Activated T-cell treated with anti-CD3 and anti-CD28 coated beads for 1 hour (primary cell): ENCODE data around the gene AP2A2.
"Not testable (repeated sequence)": the region's sequence is repeated elsewhere in the genome, so short reads cannot be mapped to it uniquely, and the experiment has no call there.

Experiments
- DNase-seq: peaks from one replicate; pipeline ENCODE4 v3.0.0-alpha.2; 2020; ENCODE audit warnings: low read depth

Gene AP2A2

GRCh38 chr11:954392-955153 is 28.9 kb downstream of the AP2A2 start:
- no peak for DNase-seq

GRCh38 chr11:955154-956063 is 29.7 kb downstream of the AP2A2 start:
- no peak for DNase-seq

DNA sequence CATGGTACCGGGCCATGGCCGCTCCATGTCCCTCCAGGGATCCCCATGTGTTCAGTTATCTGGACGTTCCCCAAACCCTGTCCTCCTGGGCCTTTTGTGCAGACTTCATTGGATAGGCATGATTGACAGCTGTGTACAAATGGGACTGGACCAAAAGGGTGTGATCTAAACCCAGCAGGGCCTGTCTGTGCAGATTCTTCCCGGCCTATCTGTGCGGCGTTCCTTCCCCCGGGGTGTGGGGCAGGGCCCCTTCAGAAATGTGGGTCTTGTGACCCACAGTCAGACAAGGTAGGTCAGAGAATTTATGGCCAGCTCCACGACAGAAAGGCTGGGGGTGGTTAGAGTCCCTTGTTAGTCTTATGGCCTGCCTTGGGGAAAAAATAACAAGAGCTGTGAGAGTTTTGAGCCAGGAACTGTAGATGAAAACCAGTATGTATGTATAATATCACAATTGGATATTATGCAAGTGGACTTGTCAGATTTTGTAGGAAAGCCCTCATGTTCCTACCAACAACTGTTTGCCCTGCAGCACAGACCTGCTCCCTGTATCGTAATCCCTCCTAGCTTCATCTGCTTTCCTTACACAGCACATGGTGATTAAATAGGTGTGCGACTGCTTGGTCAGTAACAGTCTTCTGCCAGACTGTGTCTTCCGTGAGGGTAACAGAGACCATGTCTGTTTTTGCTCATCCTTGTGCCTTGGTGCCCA is 31.7 kb downstream of the AP2A2 start:
- DNase-seq, result no peak

DNA sequence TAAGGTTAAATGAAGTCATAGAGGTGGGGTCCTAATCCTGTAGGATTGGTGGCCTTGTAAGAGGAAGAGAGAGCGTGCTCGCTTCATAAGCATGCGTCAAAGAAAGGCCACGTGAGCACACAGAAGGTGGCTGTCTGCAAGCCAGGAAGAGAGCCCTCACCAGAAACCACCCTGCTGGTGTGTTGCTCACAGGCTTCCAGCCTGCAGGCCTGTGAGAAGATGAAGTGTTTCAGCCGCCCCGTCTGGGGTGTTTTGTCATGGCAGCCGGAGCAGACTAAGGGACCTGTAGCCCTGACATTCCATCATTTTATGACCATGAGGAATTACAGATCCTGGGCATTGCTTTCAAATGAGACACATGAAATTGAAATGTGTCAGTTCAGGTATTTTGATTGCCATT is 32.4 kb downstream of the AP2A2 start:
- DNase-seq, result no peak

- DNase-seq, result no peak
These were observed 33.4 kb downstream of the AP2A2 start for GRCh38 chr11:959027-959426.

GRCh38 chr11:959608-960007 is 33.9 kb downstream of the AP2A2 start:
- no peak for DNase-seq

DNA sequence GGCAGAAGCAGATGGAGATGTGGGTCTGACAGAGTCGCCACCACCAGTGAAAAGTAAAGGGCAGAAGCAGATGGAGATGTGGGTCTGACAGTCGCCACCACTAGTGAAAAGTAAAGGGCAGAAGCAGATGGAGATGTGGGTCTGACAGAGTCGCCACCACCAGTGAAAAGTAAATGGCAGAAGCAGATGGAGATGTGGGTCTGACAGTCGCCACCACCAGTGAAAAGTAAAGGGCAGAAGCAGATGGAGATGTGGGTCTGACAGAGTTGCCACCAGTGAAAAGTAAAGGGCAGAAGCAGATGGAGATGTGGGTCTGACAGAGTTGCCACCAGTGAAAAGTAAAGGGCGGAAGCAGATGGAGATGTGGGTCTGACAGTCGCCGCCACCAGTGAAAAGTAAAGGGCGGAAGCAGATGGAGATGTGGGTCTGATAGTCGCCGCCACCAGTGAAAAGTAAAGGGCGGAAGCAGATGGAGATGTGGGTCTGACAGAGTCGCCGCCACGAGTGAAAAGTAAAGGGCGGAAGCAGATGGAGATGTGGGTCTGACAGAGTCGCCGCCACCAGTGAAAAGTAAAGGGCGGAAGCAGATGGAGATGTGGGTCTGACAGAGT is 35.7 kb downstream of the AP2A2 start:
- not testable (repeated sequence) for DNase-seq

DNA sequence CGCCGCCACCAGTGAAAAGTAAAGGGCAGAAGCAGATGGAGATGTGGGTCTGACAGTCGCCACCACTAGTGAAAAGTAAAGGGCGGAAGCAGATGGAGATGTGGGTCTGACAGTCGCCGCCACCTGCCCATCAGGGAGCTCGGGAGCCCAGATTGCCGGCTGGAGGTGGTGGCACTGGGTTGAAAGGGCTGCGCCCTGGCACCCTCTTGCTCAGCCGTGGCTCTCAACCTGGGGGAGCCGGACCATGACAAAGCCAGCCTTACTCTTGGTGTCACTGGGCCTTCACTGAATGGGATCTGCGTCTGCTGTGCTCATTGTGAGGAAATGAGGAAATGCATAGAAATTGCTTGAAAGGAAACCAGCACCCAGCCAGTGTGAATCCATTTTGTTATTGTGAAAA is 36.3 kb downstream of the AP2A2 start:
- DNase-seq, result no peak

- no peak for DNase-seq
These were observed 37.0 kb downstream of the AP2A2 start for GRCh38 chr11:962688-963087.

GRCh38 chr11:963852-964251 is 38.2 kb downstream of the AP2A2 start:
- DNase-seq, result no peak

GRCh38 chr11:965206-965775 is 39.6 kb downstream of the AP2A2 start:
- DNase-seq, result no peak

GRCh38 chr11:967995-968751 is 42.5 kb downstream of the AP2A2 start:
- DNase-seq, result no peak

DNA sequence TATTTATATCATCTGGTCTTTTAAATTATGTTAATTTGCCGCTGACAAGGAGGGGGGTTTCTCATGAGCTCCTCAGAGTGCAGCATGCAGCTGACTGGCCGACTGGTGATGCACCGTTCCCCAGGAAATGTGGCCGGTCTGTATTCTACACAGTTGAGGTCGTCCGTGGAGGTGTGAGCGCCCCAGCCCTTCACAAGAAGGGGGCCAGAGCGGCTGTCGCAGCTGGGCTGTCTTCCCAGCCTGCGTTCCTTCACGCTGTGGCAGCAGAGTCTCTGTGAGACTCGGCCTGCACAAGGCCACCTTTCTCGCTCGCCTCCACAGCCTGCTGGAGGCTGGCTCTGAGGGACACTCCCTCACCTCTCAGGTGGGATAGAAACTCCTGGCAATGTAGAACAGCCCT is 43.2 kb downstream of the AP2A2 start:
- DNase-seq, result no peak

- no peak for DNase-seq
These were observed 44.1 kb downstream of the AP2A2 start for GRCh38 chr11:969651-970205.

GRCh38 chr11:970319-970871 is 44.7 kb downstream of the AP2A2 start:
- no peak for DNase-seq

GRCh38 chr11:971092-971690 is 45.5 kb downstream of the AP2A2 start:
- DNase-seq, result no peak

- no peak for DNase-seq
These were observed 46.2 kb downstream of the AP2A2 start for GRCh38 chr11:971731-972365.

GRCh38 chr11:972523-973211 is 47.0 kb downstream of the AP2A2 start:
- no peak for DNase-seq

- DNase-seq, result no peak
These were observed 47.6 kb downstream of the AP2A2 start for GRCh38 chr11:973237-973636.
